ENCODE measurements around the gene CCL22. TPM values are rescaled to one million over a fixed set of nuclear protein-coding genes. Genes with fewer than 3 reads are reported as not detected.

CCL22 gene, protein sequence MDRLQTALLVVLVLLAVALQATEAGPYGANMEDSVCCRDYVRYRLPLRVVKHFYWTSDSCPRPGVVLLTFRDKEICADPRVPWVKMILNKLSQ
- not detected in 2 replicates for total RNA-seq (2012; rRNA removed)

DNA sequence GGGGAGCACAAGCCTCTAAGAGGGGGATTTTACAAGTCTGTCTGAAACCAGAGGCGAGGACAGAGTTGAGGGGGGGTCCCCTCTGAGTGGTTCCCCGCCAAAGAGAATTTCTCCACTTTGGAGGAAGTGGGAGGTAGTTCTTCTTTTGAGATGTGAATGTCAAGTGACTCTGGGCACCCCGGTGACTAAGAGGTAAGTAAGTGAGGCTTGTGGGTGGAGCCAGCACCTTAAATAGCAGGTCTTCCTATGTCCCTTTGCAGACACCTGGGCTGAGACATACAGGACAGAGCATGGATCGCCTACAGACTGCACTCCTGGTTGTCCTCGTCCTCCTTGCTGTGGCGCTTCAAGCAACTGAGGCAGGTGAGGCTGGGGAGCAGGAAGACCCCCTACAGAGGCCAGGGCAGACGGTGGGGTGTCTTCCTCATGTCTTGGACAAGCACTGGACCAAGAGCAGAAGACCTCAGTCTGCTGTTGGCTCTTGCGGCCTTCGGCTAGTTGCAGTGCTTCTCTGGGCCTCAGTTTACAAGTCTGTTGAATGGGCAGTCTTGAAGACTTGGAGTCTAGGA is at the start of gene CCL22:
Gene CCL22, plus strand, starts transcription at position 257 of the 569 bp plus-strand sequence. Its CDS starts 34 bp downstream, at position 291.
- Histone ChIP-seq H3K9me3 (replicated peaks; ENCODE audit: low read length) (no peaks in the 10 kb centered on the region), H3K4me2 (ENCODE audit: low read length) (no peak within 1 kb of the TSS), H3K4me3 (ENCODE audit: low read length) (no peak within 1 kb of the TSS), H3K4me1 (ENCODE audit: control insufficient read depth, insufficient read depth, low read length) (no peaks in the 10 kb centered on the region), H3K9ac (ENCODE audit: low read depth, low read length) (no peak within 1 kb of the TSS), H3K36me3 (ENCODE audit: insufficient read depth, low read length) (no peaks in the 10 kb centered on the region), H3K27me3 (ENCODE audit: control insufficient read depth, insufficient read depth, low read length) (peaks cover 31% of the 10 kb centered on the region)

DNA sequence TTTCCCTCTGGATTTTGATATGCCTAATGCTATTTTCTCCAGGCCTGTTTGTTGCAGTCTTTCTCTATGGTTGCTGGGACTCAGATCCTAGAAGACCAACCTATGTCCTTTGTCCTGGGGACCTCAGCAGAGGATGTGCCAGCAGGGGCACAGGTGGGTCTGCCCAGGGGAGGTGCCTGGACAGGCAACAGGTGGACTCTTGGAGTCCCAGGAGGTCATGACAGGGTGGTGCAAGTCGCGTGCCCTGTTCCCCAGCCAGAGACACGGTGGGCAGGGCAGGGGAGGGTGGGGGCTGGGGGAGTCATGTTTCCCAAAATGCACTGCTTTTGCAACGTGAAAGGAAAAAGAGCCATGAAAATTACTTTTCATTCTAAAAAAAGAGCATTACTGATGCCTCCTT is 47.8 kb upstream of the CCL22 start:
- Histone ChIP-seq H3K36me3 (ENCODE audit: insufficient read depth, low read length) (no peaks in the 10 kb centered on the region), H3K27me3 (ENCODE audit: control insufficient read depth, insufficient read depth, low read length) (peaks cover 45% of the 10 kb centered on the region), H3K4me3 (ENCODE audit: low read length) (no peak overlapping the region), H3K4me2 (ENCODE audit: low read length) (no peak overlapping the region), H3K9me3 (replicated peaks; ENCODE audit: low read length) (no peaks in the 10 kb centered on the region), H3K4me1 (ENCODE audit: control insufficient read depth, insufficient read depth, low read length) (no peaks in the 10 kb centered on the region), H3K9ac (ENCODE audit: low read depth, low read length) (no peak overlapping the region)

DNA sequence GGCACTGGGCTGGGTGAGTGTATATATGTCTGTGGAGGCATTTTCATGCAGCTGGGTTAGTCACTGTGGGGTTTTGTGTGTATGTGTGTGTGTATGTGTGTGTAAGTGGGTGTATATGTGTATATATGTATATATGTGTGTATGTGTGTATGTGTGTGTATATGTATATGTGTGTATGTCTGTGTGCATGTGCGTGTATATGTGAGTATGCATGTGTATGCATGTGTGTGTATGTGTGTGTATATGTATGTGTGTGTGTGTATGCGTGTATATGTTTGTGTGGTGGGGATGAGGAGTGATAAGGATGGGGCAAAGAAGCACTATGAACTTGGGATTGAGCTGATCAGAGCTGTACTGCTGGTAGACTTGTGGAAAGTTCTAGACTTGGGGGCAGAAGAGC is 45.1 kb upstream of the CCL22 start:
- H3K9ac ChIP-seq (ENCODE audit: low read depth, low read length), result no peak overlapping the region
- H3K27me3 ChIP-seq (ENCODE audit: control insufficient read depth, insufficient read depth, low read length), result peaks cover 29% of the 10 kb centered on the region

DNA sequence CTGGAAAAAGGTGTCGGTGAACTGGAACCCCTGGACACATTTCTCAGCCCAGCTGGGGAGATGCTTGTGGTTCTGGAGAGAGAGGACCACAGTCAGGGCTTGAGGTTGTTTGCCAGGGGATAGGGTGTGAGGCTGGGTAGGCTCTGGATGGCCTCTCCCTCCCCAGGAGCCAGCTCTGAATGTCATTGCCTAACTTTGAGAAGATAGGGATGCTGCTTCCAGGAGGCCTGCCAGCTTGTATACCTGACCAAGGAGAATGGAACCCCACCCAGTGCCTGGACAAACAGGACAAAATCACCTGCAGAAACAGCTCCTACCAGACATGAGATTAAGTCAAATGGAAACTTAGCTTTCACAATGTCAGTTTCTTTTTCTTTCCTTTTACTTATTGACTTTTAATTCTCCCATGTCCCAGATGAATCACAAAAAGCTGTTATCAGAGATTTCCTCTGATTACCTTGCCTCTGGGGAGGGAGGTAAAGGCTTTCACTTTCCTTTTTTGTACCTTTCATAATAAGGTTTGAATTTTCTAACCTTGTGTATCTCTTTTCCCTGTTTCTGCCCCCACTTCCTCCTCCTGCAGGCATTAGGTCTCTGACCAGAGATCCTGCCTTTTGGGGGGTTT is 44.3 kb upstream of the CCL22 start:
- no peak overlapping the region for H3K4me3 ChIP-seq (ENCODE audit: low read length)
- peaks cover 11% of the 10 kb centered on the region for H3K4me1 ChIP-seq (ENCODE audit: control insufficient read depth, insufficient read depth, low read length)
- no peak overlapping the region for H3K9ac ChIP-seq (ENCODE audit: low read depth, low read length)
- H3K36me3 ChIP-seq (ENCODE audit: insufficient read depth, low read length), result no peaks in the 10 kb centered on the region
- no peaks in the 10 kb centered on the region for H3K9me3 ChIP-seq (replicated peaks; ENCODE audit: low read length)
- peaks cover 29% of the 10 kb centered on the region for H3K27me3 ChIP-seq (ENCODE audit: control insufficient read depth, insufficient read depth, low read length)
- no peak overlapping the region for H3K4me2 ChIP-seq (ENCODE audit: low read length)

More for the DNA sequence above, 45.1 kb upstream of the CCL22 start:
- H3K9me3 ChIP-seq (replicated peaks; ENCODE audit: low read length), result no peaks in the 10 kb centered on the region
- no peak overlapping the region for H3K4me3 ChIP-seq (ENCODE audit: low read length)
- no peaks in the 10 kb centered on the region for H3K36me3 ChIP-seq (ENCODE audit: insufficient read depth, low read length)
- H3K4me1 ChIP-seq (ENCODE audit: control insufficient read depth, insufficient read depth, low read length), result peaks cover 11% of the 10 kb centered on the region
- no peak overlapping the region for H3K4me2 ChIP-seq (ENCODE audit: low read length)

DNA sequence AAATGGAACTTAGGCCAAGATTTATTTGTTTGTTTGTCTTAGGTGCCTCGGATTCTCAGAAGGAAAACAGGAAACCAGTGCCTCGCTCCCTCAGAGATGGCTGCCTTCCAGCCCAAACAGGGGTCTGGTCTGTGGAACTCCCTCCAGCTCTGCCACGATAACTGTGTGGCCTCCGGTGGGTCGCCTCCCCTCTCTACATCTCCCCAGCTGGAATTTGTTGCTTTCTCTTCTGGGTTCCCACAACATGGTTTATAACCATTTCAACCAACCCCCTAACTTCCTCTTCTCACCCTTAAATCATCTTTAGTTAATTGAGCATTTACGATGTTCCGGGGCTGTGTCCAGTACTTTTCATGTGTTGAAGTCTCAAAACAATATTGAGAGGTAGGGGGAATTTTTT is 43.2 kb upstream of the CCL22 start:
- H3K27me3 ChIP-seq (ENCODE audit: control insufficient read depth, insufficient read depth, low read length), result peaks cover 30% of the 10 kb centered on the region
- no peaks in the 10 kb centered on the region for H3K9me3 ChIP-seq (replicated peaks; ENCODE audit: low read length)
- no peak overlapping the region for H3K9ac ChIP-seq (ENCODE audit: low read depth, low read length)
- peaks cover 11% of the 10 kb centered on the region for H3K4me1 ChIP-seq (ENCODE audit: control insufficient read depth, insufficient read depth, low read length)
- H3K4me2 ChIP-seq (ENCODE audit: low read length), result no peak overlapping the region
- no peak overlapping the region for H3K4me3 ChIP-seq (ENCODE audit: low read length)
- no peaks in the 10 kb centered on the region for H3K36me3 ChIP-seq (ENCODE audit: insufficient read depth, low read length)

DNA sequence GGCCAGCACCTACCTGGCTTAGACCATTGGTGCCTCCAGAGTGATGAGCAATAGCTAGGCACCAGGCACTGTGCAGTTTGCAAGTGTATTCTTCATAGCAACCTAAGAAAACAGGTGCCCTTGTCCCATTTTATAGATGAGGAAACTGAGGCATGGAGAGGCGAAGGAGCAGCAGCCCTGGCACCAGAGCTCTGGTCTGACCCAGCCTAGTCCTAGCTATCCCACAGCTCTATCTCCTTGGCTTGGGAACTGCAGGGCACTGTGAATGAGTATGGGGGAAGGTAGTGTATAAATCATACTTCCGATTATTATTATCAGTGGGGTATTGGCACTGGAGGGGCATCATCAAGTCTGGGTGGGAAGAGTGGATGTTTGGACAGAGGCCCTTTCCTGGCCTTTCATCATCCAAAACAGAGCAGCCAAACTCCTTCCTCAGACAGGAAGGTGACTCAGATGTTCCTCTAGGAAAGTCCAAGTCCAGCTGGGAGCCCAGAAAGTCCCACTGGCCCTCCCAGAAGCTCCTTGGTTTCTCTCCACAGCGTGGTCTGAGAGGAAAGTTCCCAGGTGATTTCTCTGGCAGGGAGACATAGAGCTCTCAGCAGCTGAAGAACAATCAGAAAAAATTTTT is 42.1 kb upstream of the CCL22 start:
- Histone ChIP-seq H3K9me3 (replicated peaks; ENCODE audit: low read length) (no peaks in the 10 kb centered on the region), H3K4me2 (ENCODE audit: low read length) (no peak overlapping the region), H3K27me3 (ENCODE audit: control insufficient read depth, insufficient read depth, low read length) (peaks cover 21% of the 10 kb centered on the region), H3K4me1 (ENCODE audit: control insufficient read depth, insufficient read depth, low read length) (peaks cover 11% of the 10 kb centered on the region), H3K9ac (ENCODE audit: low read depth, low read length) (peak overlapping the region; percentile 28), H3K36me3 (ENCODE audit: insufficient read depth, low read length) (no peaks in the 10 kb centered on the region), H3K4me3 (ENCODE audit: low read length) (no peak overlapping the region)

DNA sequence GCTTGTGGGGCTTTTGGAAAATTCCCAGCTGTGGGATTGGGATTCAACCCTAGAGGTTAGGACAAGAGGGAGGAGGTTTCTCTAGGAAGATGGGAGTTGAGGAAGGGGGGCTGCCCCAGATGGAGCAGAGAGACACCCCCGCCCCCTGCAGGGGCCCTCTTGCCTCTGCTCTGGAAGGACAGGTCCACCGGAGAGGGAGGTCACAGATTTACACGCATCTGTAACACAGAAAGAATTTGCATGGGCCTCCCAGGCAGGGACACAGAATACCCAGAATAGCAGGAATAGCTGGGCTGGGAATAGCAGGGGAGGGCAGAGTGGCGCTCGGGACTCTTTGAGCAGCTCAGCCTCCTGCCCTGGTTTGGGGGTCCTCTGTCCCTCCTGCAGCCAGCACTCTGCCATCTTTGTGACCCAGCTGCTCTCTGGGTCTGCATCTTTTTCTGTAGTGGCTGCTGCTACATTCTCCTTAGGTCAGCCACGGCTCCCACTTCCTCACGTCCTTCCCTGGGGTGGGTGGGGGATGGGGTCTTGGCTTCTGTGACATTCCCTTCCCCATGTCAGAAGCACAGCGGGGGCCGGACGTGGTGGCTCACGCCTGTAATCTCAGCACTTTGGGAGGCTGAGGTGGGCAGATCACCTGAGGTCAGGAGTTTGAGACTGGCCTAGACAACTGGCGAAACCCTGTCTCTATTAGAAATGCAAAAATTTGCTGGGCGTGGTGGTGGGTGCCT is 40.2 kb upstream of the CCL22 start:
- Histone ChIP-seq H3K9ac (ENCODE audit: low read depth, low read length) (no peak overlapping the region), H3K27me3 (ENCODE audit: control insufficient read depth, insufficient read depth, low read length) (peaks cover 12% of the 10 kb centered on the region), H3K4me1 (ENCODE audit: control insufficient read depth, insufficient read depth, low read length) (peaks cover 11% of the 10 kb centered on the region), H3K4me2 (ENCODE audit: low read length) (no peak overlapping the region), H3K4me3 (ENCODE audit: low read length) (no peak overlapping the region), H3K36me3 (ENCODE audit: insufficient read depth, low read length) (no peaks in the 10 kb centered on the region), H3K9me3 (replicated peaks; ENCODE audit: low read length) (no peaks in the 10 kb centered on the region)

DNA sequence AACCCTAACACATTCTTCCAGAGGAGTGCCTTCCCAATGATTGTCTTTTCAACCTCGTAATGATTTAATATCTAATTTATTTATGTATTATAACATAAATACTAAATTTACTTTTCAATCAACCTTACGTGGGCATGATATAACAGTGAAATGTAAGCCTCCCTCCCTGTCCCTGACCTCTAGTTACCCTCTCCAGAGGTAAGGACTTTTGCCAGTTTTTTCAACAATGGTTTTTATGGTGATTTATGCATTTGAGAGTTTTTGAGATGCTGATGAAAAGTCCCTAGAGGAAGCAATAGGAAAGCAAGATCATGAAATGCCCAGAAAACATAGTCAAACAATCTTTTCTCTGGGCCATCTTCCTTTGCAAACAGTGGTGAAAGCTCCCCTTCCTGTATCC is 38.9 kb upstream of the CCL22 start:
- no peaks in the 10 kb centered on the region for H3K36me3 ChIP-seq (ENCODE audit: insufficient read depth, low read length)
- H3K9ac ChIP-seq (ENCODE audit: low read depth, low read length), result no peak overlapping the region
- H3K4me3 ChIP-seq (ENCODE audit: low read length), result no peak overlapping the region
- H3K4me2 ChIP-seq (ENCODE audit: low read length), result no peak overlapping the region
- H3K9me3 ChIP-seq (replicated peaks; ENCODE audit: low read length), result no peaks in the 10 kb centered on the region
- H3K27me3 ChIP-seq (ENCODE audit: control insufficient read depth, insufficient read depth, low read length), result peaks cover 6% of the 10 kb centered on the region
- peaks cover 11% of the 10 kb centered on the region for H3K4me1 ChIP-seq (ENCODE audit: control insufficient read depth, insufficient read depth, low read length)

DNA sequence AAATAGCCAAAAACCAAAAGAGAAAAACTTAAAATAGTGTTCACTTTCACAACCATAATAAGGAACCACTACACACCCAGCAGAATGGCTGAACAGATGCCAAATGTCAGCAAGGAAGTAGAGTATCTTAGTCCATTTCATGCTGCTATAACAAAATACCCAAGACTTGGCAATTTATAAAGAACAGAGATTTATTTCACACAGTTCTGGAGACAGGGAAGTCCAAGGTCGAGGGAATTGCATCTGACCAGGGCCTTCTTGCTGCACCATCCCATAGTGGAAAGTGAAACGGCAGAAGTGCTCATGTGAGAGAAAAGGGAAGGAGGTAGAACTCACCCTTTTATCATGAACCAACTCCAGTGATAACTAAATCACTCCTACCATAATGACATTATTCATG is 33.8 kb upstream of the CCL22 start:
- Histone ChIP-seq H3K4me3 (ENCODE audit: low read length) (no peak overlapping the region), H3K9ac (ENCODE audit: low read depth, low read length) (no peak overlapping the region), H3K4me2 (ENCODE audit: low read length) (no peak overlapping the region)

DNA sequence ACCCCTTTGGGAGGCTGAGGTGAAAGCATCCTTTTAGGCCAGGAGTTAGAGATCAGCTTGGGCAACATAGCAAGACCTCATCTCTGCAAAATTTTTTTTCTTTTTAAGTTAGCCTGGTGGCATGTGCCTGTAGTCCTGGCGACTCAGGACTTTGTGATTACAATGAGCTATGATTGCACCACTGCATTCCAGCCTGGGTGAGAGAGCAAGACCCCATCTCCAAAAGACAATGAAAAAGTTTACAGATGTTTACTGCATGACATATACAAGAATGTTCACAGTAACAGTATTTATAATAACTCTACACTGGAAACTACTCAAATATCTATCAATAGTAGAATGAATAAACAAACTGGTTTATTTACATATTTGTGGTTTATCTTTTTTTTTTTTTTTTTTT is 33.1 kb upstream of the CCL22 start:
- peaks cover 8% of the 10 kb centered on the region for H3K27me3 ChIP-seq (ENCODE audit: control insufficient read depth, insufficient read depth, low read length)

More for the DNA sequence above, 33.8 kb upstream of the CCL22 start:
- Histone ChIP-seq H3K27me3 (ENCODE audit: control insufficient read depth, insufficient read depth, low read length) (peaks cover 8% of the 10 kb centered on the region), H3K36me3 (ENCODE audit: insufficient read depth, low read length) (no peaks in the 10 kb centered on the region), H3K9me3 (replicated peaks; ENCODE audit: low read length) (no peaks in the 10 kb centered on the region), H3K4me1 (ENCODE audit: control insufficient read depth, insufficient read depth, low read length) (no peaks in the 10 kb centered on the region)

DNA sequence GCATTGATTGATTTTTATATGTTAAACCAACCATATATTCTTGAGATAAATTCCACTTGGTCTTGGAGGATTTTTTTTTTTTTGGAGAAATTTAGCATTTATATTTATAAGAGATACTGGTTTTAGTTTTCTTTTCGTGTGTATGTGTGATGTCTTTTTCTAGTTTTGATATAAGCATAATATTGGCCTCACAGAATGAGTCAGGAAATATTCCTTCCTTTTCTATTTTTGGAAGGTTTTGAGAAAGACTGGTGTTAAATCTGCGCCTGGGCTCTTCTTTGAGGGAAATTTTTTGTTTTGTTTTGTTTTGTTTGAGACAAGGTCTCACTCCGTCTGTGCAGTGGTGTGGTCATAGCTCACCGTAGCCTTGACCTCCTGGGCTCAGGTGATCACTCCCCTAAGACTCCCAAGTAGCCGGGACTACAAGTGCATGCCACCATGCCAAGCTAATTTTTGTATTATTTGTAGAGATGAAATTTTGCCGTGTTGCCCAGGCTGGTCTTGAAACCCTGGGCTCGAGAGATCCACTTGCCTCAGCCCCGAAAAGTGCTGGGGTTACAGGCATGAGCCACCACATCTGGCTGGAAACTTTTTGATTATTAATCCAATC is 28.8 kb upstream of the CCL22 start:
- Histone ChIP-seq H3K4me3 (ENCODE audit: low read length) (no peak overlapping the region), H3K36me3 (ENCODE audit: insufficient read depth, low read length) (no peaks in the 10 kb centered on the region), H3K4me1 (ENCODE audit: control insufficient read depth, insufficient read depth, low read length) (no peaks in the 10 kb centered on the region), H3K9me3 (replicated peaks; ENCODE audit: low read length) (no peaks in the 10 kb centered on the region), H3K4me2 (ENCODE audit: low read length) (no peak overlapping the region), H3K27me3 (ENCODE audit: control insufficient read depth, insufficient read depth, low read length) (peaks cover 30% of the 10 kb centered on the region), H3K9ac (ENCODE audit: low read depth, low read length) (no peak overlapping the region)

More for the DNA sequence above, 33.1 kb upstream of the CCL22 start:
- Histone ChIP-seq H3K4me2 (ENCODE audit: low read length) (no peak overlapping the region), H3K9ac (ENCODE audit: low read depth, low read length) (no peak overlapping the region), H3K4me1 (ENCODE audit: control insufficient read depth, insufficient read depth, low read length) (no peaks in the 10 kb centered on the region), H3K4me3 (ENCODE audit: low read length) (no peak overlapping the region), H3K9me3 (replicated peaks; ENCODE audit: low read length) (no peaks in the 10 kb centered on the region), H3K36me3 (ENCODE audit: insufficient read depth, low read length) (no peaks in the 10 kb centered on the region)

Data from skeletal muscle satellite cell (primary cell).